Measurements from ENCODE around the gene SMCO1.
"Not testable (repeated sequence)": the region's sequence is repeated elsewhere in the genome, so short reads cannot be mapped to it uniquely, and the experiment has no call there.

The SMCO1 gene, protein sequence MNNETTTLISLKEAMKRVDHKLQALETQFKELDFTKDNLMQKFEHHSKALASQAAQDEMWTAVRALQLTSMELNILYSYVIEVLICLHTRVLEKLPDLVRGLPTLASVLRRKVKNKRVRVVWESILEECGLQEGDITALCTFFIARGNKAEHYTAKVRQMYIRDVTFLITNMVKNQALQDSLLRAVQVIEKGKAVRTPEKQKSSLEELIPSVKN

DNA sequence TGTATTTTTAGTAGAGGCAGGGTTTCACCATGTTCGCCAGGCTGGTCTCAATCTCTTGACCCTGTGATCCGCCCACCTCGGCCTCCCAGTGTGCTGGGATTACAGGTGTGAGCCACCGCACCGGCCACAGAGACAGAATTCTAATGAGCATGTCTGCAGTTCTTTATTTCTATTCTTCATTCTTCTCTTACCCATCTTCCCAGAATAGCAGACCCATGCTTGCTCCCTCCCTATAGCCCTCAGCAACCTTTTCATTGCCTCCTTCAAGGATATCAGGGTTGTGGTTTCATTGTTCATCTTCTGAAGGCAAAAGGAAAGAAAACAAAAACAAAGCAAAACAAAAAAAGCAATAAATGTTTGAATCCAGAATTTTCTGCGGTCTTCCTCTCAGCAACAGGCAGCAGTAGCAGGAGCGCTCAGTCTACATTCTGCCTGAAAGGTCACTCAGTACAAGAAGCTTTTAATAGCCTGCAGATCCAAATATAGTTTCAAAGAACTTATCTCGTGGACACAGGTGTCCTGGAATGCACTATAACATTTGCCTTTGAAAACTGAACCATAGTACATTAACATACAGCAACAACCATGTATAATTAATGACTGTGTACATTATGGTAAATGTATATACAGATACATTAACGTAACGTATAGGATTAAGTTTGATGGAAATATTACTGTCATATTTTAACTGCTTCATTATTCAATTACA, at the start of gene SMCO1:
TSS of gene SMCO1 (minus strand) at position 434 of the 709 bp plus-strand sequence. CDS start at position 297, 137 bp downstream.
- no peak within 1 kb of the TSS for H3K27ac ChIP-seq
- DNase-seq (ENCODE audit: low read depth, low spot score) = no peak

DNA sequence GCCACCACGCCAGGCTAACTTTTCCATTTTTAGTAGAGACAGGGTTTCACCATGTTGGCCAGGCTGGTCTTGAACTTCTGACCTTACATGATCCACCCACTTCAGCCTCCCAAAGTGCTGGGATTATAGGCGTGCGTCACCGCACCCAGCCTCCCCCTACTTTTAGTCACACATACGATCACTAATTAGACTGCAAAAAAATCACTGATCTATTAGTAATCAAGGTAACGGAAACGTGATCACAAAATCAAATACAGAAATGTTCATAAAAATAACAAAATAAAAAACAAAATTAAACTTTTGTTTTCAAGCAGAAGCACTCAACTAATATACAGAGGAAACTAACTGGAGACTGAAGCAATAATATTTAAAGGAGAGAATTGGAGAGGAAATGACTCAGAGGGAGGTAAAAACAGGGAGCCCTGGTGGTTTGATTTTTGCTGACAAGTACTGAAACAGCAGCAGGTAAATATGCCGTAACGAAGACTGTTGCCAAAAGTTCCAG, 48.6 kb upstream of the SMCO1 start:
- peak overlapping the region; percentile 86 for H3K27ac ChIP-seq
- DNase-seq (ENCODE audit: low read depth, low spot score) = no peak

DNA sequence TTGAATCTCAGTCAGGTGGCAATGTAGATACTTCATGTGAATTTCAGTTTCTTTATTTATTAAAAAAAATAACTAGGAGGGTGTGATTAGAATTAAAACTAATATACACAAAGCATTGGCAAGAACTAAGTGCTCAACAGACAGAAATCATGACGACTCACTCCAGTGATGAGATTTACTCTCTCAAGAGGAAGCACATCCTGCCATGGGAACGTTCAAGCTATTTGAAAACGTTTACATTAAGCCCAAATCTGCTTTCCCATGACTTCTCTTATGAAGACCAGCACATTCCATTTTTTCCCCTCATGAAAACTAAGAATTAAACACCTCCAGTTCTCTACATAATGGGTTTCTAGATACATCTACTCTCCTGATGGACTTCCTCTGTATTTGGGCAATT, 44.7 kb upstream of the SMCO1 start:
- peak overlapping the region; percentile 45 for H3K27ac ChIP-seq
- no peak for DNase-seq (ENCODE audit: low read depth, low spot score)

DNA sequence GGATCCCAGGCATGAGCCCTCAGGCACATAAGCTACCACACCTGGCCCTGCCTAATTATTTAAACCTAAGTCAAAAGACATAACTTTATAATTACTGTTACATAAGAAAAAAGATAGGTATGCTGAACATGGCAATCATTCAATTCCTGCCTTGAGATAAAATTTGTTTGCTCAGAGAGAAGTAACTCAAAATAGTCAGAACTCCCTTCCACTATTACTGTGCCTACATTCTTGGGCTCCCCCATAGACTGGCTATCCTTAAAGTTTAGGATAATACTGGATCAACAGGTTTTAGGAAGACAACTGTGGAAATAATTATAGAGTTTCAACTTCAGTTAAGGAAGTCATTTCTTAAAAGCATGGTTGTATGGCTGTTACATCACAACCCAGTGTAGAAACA, 43.3 kb upstream of the SMCO1 start:
- no peak overlapping the region for H3K27ac ChIP-seq
- DNase-seq (ENCODE audit: low read depth, low spot score) = no peak

DNA sequence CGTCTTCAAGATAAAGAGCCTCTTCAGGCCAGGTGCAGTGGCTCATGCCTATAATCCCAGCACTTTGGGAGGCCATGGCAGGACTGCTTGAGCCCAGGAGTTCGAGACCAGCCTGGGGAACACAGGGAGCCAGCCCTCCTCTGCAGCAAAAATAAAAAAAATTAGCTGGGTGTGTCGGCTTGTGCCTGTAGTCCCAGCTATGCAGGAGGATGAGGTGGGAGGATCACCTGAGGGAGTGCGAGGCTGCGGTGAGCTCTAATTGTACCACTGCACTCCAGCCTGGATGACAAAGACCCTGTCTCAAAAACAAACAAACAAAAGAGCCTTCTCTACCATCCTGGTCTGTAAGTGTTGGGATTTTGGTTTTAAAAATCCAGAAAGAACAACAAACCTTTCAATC, 42.1 kb upstream of the SMCO1 start:
- no peak overlapping the region for H3K27ac ChIP-seq
- no peak for DNase-seq (ENCODE audit: low read depth, low spot score)

DNA sequence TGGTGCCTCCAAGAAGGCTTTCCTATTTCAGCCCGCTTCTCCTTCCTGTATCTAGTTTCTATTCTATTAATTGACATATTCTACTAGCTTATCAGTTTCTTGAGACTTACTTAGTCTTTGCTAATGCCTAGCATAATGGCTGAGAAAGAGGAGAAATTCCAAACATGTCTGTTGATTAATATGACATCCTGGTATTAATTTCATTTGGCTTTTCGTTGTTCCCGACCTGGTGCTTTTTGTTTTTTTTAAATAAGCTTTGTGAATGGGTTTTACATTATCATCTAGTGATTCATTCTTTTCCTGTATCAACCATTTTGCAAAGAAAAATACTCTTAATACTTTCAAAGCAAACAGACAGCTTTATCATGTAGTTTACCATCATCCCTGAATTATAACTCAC, 40.1 kb upstream of the SMCO1 start:
- H3K27ac ChIP-seq = no peak overlapping the region
- no peak for DNase-seq (ENCODE audit: low read depth, low spot score)

DNA sequence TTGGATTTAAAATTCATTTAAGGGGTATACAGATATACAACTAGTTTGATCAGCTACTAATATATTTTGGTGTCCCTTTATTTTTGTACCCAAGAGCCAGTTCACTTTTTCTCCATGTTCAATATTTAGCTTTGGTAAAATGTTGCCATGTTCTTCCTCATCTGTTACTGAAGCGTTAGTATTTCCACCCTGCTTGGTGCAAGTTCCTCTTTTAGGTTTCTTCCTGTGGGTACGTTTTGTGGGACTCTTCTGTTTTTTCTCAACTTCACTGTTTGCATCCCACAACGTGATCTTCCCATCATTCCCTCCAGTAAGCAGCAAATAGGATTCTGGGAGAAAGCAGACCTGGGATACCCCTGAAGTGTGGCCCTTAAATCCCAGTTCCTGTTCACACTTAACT, 39.1 kb upstream of the SMCO1 start:
- DNase-seq (ENCODE audit: low read depth, low spot score) = no peak
- H3K27ac ChIP-seq = no peak overlapping the region

DNA sequence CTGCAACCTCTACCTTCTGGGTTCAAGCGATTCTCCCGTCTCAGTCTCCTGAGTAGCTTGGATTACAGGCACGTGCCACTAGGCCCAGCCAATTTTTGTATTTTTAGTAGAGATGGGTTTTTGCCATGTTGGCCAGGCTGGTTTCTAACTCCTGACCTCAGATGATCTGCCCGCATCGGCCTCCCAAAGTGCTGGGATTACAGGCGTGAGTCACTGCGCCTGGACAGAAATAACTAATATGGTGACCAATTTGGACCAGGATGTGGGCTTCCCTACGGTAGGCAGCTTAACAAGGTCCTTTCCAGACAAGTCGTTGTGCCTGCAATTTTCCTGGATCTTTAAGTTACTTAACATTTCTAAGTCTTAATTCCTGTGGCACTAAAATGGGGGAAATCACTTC, 38.4 kb upstream of the SMCO1 start:
- no peak for DNase-seq (ENCODE audit: low read depth, low spot score)

DNA sequence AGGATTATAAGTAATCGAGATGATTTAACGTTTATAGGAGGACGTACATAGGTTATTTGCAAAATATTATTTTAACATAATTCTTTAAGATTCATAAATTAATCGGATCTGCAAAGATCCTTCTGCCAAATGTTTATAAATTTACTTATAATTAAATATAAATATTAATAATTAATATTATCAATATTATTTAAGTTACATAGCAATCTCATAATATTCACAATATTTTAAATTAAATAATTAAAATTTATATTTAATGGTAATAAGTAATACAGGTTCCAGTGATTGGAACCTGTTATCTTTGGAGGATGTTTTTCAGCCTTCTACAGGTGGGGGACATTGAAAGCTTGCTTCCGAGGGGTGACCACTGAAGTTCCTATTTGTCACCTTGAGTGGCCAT, 37.1 kb upstream of the SMCO1 start:
- DNase-seq (ENCODE audit: low read depth, low spot score) = no peak
- H3K27ac ChIP-seq = no peak overlapping the region

More for the DNA sequence above, 38.4 kb upstream of the SMCO1 start:
- H3K27ac ChIP-seq = no peak overlapping the region

DNA sequence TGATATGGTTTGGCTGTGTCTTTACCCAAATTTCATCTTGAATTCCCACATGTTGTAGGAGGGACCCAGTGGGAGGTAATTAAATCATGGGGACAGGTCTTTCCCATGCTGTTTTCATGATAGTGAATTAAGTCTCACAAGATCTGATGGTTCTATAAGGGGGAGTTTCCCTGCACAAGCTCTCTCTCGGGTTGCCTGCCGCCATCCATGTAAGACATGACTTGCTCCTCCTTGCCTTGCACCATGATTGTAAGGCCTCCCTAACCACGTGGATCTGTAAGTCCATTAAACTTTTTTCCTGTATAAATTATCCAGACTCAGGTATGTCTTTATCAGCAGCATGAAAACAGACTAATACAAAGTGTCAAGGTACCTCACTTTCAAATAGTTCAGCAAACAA, 35.0 kb upstream of the SMCO1 start:
- not testable (repeated sequence) for H3K27ac ChIP-seq; DNase-seq (ENCODE audit: low read depth, low spot score)

DNA sequence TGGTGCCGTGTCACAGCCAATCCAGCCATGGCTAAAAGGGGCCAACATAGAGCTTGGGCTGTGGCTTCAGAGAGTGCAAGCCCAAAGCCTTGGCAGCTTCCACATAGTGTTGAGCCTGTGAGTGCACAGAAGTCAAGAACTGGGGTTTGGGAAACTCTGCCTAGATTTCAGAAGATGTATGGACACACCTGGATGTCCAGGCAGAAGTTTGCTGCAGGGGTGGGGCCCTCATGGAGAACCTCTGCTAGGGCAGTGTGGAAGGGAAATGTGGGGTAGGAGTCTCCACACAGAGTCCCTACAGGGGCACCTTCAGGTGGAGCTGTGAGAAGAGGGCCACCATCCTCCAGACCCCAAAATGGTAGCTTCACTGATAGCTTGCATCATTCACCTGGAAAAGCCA, 34.2 kb upstream of the SMCO1 start:
- not testable (repeated sequence) for H3K27ac ChIP-seq; DNase-seq (ENCODE audit: low read depth, low spot score)

DNA sequence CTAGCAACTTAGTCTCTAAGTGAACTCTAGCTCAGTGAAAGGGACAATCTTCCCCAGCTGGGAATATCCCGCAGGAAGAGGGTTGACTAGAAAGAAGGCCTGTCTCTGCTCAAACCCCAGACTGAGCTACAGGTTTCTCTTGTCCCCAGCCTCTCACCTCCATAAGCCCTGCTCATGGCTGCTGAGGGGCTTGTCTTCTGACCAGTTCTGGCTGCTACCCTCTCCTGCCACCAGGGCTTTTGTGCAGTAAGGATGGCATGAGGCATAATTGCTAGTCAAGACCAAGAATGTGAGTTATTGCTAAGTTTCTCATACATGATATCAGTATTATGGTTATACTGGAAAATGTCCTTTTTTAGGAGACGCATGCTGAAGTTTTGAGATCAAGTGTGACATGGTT, 31.9 kb upstream of the SMCO1 start:
- H3K27ac ChIP-seq = no peak overlapping the region
- DNase-seq (ENCODE audit: low read depth, low spot score) = no peak

DNA sequence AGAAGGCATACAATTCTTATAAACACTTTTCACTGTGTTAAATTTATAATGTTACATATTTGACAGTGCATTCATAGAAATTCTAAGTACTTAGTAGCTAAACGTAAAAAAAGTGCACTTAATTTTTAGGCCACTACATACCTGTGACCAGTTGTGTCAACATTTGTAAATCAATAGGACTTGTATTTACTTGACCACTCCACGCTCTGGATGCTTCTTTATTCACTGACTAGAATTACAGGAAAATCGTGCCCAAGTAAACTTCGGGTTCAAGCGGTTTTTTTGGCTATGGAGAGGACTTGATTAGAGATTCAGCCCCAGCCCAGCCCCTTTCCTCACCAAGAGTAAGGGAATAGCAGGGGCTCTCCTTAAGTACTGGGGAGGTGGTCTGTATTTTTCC, 31.4 kb upstream of the SMCO1 start:
- no peak for DNase-seq (ENCODE audit: low read depth, low spot score)
- H3K27ac ChIP-seq = no peak overlapping the region

DNA sequence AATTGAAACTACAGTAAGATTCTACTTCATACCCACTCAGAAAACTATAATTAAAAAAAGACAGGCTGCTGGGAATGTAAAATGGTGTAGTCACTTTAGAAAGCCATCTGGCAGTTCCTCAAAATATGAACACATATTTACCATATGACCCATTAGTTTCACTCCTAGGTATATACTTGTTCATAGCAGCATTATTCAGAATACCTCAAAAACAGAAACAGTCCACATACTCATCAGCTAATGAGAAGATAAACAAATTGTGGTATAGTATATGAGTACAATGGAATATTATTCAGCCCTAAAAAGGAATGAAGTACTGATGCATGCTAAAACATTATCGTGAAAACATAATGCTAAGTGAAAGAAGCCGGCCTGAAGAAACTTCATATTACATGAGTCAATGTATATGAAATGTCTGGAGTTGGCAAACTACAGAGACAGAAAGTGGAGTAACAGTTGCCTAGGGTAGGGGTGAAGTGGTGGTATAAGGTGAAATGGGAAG, 29.4 kb upstream of the SMCO1 start:
- no peak overlapping the region for H3K27ac ChIP-seq
- DNase-seq (ENCODE audit: low read depth, low spot score) = no peak

DNA sequence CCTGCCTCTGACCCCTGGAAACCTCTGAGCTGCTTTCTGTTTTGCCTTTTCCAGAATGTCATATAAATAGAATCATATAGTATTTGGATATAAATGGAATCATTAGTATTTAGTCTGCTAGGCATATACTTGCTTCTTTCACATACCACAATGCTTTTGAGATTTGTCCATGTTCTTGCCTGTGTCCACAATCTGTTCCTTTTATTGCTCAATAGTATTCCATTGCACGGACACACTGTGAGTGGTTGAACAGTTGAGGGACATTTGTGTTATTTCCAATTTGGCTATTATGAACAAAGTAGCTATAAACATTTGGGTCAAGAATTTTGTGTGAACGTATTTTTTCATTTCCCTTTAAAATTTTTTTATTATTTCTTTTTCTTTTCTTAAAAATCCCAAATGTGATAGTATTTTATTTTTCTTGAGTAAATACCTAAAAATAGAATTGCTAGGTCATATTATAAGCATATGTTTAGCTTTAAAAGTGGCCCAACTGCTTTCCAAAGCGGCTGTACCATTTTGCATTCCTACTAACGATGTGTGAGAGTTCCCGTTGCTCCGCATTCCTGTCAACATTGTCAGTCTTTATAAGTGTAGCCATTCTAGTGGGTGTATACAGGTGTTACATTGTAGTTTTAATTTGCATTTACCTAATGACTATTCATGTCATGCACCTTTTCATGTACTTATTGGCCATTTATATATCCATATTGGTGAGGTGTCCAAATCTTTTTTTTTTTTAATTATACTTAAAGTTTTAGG, 26.7 kb upstream of the SMCO1 start:
- DNase-seq (ENCODE audit: low read depth, low spot score) = no peak
- H3K27ac ChIP-seq = no peak overlapping the region

DNA sequence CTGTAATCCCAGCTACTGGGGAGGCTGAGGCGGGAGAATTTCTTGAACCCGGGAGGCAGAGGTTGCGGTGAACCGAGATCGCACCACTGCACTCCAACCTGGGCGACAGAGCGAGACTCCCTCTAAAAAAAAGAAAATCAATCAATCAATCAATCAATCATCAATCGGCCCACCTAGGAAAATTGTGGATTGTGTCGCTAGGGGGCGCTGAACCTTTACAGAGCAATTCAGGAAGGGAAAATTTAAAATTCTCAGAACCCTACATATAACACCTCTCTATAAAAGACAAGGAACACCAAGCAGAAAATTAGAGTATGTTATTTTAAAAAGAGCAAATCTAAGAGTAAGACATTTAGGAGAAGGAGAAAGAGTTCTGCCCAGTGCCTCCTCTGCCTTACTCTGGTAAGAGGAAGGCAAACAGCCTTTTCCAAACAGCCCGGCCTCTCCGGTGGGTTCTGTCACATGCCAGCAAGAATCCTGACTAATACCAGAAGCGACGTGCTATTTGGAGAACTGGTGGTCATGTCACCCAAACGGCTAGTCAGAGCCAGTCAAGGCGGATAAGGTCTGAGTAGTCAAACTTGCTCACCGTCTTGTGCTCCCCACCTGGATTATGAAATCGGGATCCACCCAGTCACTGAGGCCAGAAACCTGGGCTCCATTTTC, 22.3 kb upstream of the SMCO1 start:
- peak overlapping the region; percentile 64 for H3K27ac ChIP-seq
- DNase-seq (ENCODE audit: low read depth, low spot score) = peak; percentile 83

DNA sequence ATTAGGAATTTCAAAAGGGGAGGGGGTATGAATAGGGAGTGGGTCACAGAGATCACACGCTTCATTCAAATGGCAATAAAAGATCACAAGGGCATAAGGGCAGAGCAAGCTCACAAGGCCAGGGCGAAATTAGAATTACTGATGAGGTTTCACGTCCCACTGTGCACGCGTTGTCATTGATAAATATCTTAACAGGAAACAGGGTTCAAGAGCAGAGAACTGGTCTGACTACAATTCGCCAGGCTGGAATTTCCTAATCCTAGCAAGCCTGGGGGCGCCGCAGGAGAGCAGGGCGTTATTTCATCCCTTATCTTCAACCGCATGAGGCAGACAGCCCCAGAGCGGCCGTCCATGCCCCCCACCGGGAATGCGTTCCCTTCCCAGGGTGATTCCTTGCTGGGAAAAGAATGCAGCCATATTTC, 18.1 kb upstream of the SMCO1 start:
- H3K27ac ChIP-seq = no peak overlapping the region
- DNase-seq (ENCODE audit: low read depth, low spot score) = no peak

DNA sequence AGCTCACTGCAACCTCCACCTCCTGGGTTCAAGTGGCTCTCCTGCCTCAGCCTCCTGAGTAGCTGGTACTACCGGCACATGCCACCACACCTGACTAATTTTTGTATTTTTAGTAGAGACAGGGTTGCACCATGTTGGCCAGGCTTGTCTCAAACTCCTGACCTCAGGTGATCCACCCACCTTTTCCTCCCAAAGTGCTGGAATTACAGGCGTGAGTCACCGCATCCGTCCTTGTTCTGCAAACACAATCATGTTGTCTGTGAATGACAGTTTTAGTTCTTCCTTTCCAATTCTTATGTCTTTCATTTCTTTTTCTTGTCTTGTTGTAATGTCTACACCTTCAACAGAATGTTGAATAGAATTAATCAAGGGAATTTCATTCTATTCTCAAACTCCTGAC, 16.3 kb upstream of the SMCO1 start:
- H3K27ac ChIP-seq = no peak overlapping the region
- no peak for DNase-seq (ENCODE audit: low read depth, low spot score)

DNA sequence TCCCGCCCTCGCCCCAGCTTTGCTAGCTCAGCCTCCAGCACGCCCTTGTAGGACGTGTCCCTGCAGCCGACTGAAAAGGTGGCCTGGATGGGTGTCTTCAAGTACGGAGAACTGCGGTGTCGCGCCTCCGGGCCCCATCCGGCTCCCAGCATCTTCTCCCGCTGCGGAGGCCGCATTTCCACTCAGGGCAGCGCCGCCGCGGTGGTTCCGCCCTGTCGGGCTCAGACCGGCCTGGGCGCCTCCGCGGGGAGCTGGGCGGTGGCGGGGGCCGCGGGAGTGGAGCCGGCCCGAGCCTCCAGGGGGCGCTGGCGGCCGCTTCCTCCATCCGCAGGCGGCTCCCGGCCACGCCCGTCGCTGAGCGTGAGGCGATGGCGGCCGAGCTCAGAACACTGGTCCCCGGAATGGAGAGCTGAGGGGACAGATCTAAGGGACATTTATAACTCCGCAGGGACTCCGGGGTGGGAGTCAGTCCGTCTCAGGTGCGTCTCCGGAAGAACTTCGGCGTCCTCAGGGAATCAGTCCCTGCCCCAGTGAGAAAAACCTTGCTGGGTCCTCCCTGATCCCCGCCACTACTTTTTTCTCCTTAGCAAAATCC, 13.6 kb upstream of the SMCO1 start:
- no peak for DNase-seq (ENCODE audit: low read depth, low spot score)
- no peak overlapping the region for H3K27ac ChIP-seq

DNA sequence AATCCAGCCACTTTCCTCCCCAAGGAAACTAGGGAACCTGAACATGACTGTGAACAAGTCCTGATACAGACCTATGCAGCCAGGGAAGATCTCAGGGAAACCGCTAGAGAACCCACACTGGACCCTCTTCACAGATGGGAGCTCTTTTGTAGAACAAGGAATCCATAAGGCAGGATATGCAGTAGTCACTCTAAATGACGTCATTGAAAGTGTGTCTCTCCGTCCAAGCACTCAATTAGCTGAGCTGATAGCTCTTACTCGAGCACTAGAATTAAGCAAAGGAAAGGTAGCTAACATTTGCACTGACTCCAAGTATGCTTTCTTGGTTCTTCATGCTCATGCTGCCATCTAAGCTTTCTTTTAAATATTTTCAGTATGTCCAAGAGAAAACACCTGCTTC, 10.0 kb upstream of the SMCO1 start:
- DNase-seq (ENCODE audit: low read depth, low spot score) = no peak
- H3K27ac ChIP-seq = no peak overlapping the region
